WTC11 (cell line): ENCODE data around the gene EIF4E3. TPM values are rescaled to one million over a fixed set of nuclear protein-coding genes. Genes with fewer than 3 reads are reported as not detected.
A peak's percentile ranks its signal among the peaks of the same experiment; 100 is the strongest.

Source experiments
- ATAC-seq: fragments of 200-7000 bp; cut with Tn5 transposase; 2 replicates; pipeline ENCODE4 v1.10.0; 2021; ENCODE audit warnings: mild to moderate bottlenecking, moderate library complexity
- CTCF ChIA-PET: fragments of 300-600 bp; sonication (Branson Sonifier 250); formaldehyde crosslinking; loops from one replicate; lab custom pipeline; 2021; ENCODE audit warnings: antibody characterized with exemption; lab: Charles Lee
- POLR2A ChIA-PET: fragments of 350-600 bp; sonication (Branson Sonifier 250); formaldehyde crosslinking; loops from one replicate; lab custom pipeline; 2021; ENCODE audit warnings: antibody characterized with exemption; lab: Charles Lee
- DNase-seq: peaks from one replicate; pipeline ENCODE4 v3.0.0; 2021; ENCODE audit warnings: low spot score
- H3K27ac Mint-ChIP-seq: 2 replicates; pipeline ENCODE4 v1.8.0; 2021; ENCODE audit warnings: mixed read lengths
- H3K27me3 Mint-ChIP-seq: 2 replicates; pipeline ENCODE4 v1.8.0; 2021; ENCODE audit warnings: low read depth, mild to moderate bottlenecking, moderate library complexity, mixed read lengths
- H3K36me3 Mint-ChIP-seq: 2 replicates; pipeline ENCODE4 v1.8.0; 2021; ENCODE audit warnings: mixed read lengths
- H3K4me1 Mint-ChIP-seq: 2 replicates; pipeline ENCODE4 v1.8.0; 2022; ENCODE audit warnings: mixed read lengths
- H3K4me3 Mint-ChIP-seq: 2 replicates; pipeline ENCODE4 v1.8.0; 2021; ENCODE audit warnings: mild to moderate bottlenecking, moderate library complexity, mixed read lengths
- H3K9me3 Mint-ChIP-seq: 2 replicates; pipeline ENCODE4 v1.8.0; 2021; ENCODE audit warnings: mixed read lengths
- CREB1 ChIP-seq: sonication (generic); formaldehyde crosslinking; IDR thresholded peaks from 2 replicates; pipeline ENCODE4 v1.8.0; 2023; ENCODE audit warnings: mild to moderate bottlenecking, missing genetic modification reagents
- CREM ChIP-seq: sonication (generic); formaldehyde crosslinking; IDR thresholded peaks from 2 replicates; pipeline ENCODE4 v1.8.1; 2022; ENCODE audit warnings: mild to moderate bottlenecking, missing genetic modification reagents, moderate library complexity
- ETV6 ChIP-seq: sonication (generic); formaldehyde crosslinking; IDR thresholded peaks from 2 replicates; pipeline ENCODE4 v1.8.1; 2022; ENCODE audit warnings: mild to moderate bottlenecking, missing genetic modification reagents
- FOXP1 ChIP-seq: sonication (generic); formaldehyde crosslinking; IDR thresholded peaks from 2 replicates; pipeline ENCODE4 v1.8.0; 2022; ENCODE audit warnings: missing genetic modification reagents, mild to moderate bottlenecking, moderate library complexity, borderline replicate concordance
- IRF2 ChIP-seq: sonication (generic); formaldehyde crosslinking; IDR thresholded peaks from 2 replicates; pipeline ENCODE4 v1.8.0; 2022; ENCODE audit warnings: low read depth, missing genetic modification reagents, borderline replicate concordance
- JAZF1 ChIP-seq: fragments of 250-450 bp; sonication (Bioruptor Pico); IDR thresholded peaks from 2 replicates; pipeline ENCODE4 v1.9.0; 2021; ENCODE audit warnings: moderate library complexity, mild to moderate bottlenecking, inconsistent platforms
- JUN ChIP-seq: sonication (generic); formaldehyde crosslinking; IDR thresholded peaks from 2 replicates; pipeline ENCODE4 v1.8.0; 2023; ENCODE audit warnings: mild to moderate bottlenecking, missing genetic modification reagents
- KAT7 ChIP-seq: sonication (generic); formaldehyde crosslinking; IDR thresholded peaks from 2 replicates; pipeline ENCODE4 v1.8.1; 2023; ENCODE audit warnings: missing genetic modification reagents, mild to moderate bottlenecking, borderline replicate concordance
- MXD4 ChIP-seq: fragments of 250-450 bp; sonication (Bioruptor Pico); IDR thresholded peaks from 2 replicates; pipeline ENCODE4 v1.8.0; 2021; ENCODE audit warnings: mild to moderate bottlenecking, moderate library complexity, borderline replicate concordance
- NFATC4 ChIP-seq: fragments of 250-450 bp; sonication (Bioruptor Pico); IDR thresholded peaks from 2 replicates; pipeline ENCODE4 v1.9.0; 2021; ENCODE audit warnings: mild to moderate bottlenecking
- NFYB ChIP-seq: sonication (generic); formaldehyde crosslinking; conservative IDR thresholded peaks from 2 replicates; pipeline ENCODE4 v1.8.0; 2022; ENCODE audit warnings: low read depth, missing genetic modification reagents
- NR2C2 ChIP-seq: sonication (generic); formaldehyde crosslinking; IDR thresholded peaks from 2 replicates; pipeline ENCODE4 v1.8.0; 2022; ENCODE audit warnings: mild to moderate bottlenecking, missing genetic modification reagents
- OVOL2 ChIP-seq: fragments of 250-450 bp; sonication (Bioruptor Pico); IDR thresholded peaks from 2 replicates; pipeline ENCODE4 v1.9.0; 2021; ENCODE audit warnings: mild to moderate bottlenecking, borderline replicate concordance
- PREB ChIP-seq: sonication (generic); formaldehyde crosslinking; IDR thresholded peaks from 2 replicates; pipeline ENCODE4 v1.8.1; 2022; ENCODE audit warnings: mild to moderate bottlenecking, missing genetic modification reagents, moderate library complexity, borderline replicate concordance
- SMAD3 ChIP-seq: sonication (generic); formaldehyde crosslinking; IDR thresholded peaks from 2 replicates; pipeline ENCODE4 v1.8.0; 2022; ENCODE audit warnings: missing genetic modification reagents, mild to moderate bottlenecking, borderline replicate concordance
- STAT6 ChIP-seq: sonication (generic); formaldehyde crosslinking; conservative IDR thresholded peaks from 2 replicates; pipeline ENCODE4 v1.8.1; 2023; ENCODE audit warnings: mild to moderate bottlenecking, low read depth, missing genetic modification reagents, moderate library complexity
- TEAD1 ChIP-seq: sonication (generic); formaldehyde crosslinking; IDR thresholded peaks from 2 replicates; pipeline ENCODE4 v1.8.0; 2022; ENCODE audit warnings: mild to moderate bottlenecking, missing genetic modification reagents
- USF1 ChIP-seq: sonication (generic); formaldehyde crosslinking; IDR thresholded peaks from 2 replicates; pipeline ENCODE4 v1.8.0; 2022; ENCODE audit warnings: mild to moderate bottlenecking, missing genetic modification reagents
- USF2 ChIP-seq: sonication (generic); formaldehyde crosslinking; IDR thresholded peaks from 2 replicates; pipeline ENCODE4 v1.8.1; 2023; ENCODE audit warnings: mild to moderate bottlenecking, missing genetic modification reagents, moderate library complexity
- ZNF263 ChIP-seq: sonication (generic); formaldehyde crosslinking; IDR thresholded peaks from 2 replicates; pipeline ENCODE4 v1.8.1; 2022; ENCODE audit warnings: low read depth, mild to moderate bottlenecking, moderate library complexity, missing genetic modification reagents
- ZNF416 ChIP-seq: fragments of 250-450 bp; sonication (Bioruptor Pico); IDR thresholded peaks from 2 replicates; pipeline ENCODE4 v1.9.0; 2021; ENCODE audit warnings: mild to moderate bottlenecking, inconsistent platforms
- ZNF512 ChIP-seq: sonication (generic); formaldehyde crosslinking; IDR thresholded peaks from 2 replicates; pipeline ENCODE4 v1.8.1; 2022; ENCODE audit warnings: missing genetic modification reagents, borderline replicate concordance
- ZNF671 ChIP-seq: fragments of 250-450 bp; sonication (Bioruptor Pico); IDR thresholded peaks from 2 replicates; pipeline ENCODE4 v1.8.0; 2021; ENCODE audit warnings: mild to moderate bottlenecking
- total RNA-seq: library from RNA; stranded (reverse); gene quantifications from 3 replicates; pipeline ENCODE4 v1.2.3, GENCODE V29; 2021

EIF4E3 gene
- total RNA-seq, 1 experiment from 2014 or later: 16.5 TPM

GRCh38 chr3:71645140-71645539 is 80.1 kb downstream of the EIF4E3 start:
- Mint-ChIP-seq H3K27me3 (no peaks in the 10 kb centered on the region), H3K27ac (no peak overlapping the region), H3K4me3 (no peak overlapping the region), H3K4me1 (peaks cover 11% of the 10 kb centered on the region)
- POLR2A ChIA-PET: no interaction called here
- TF ChIP-seq NFATC4: no peak
- TF ChIP-seq IRF2 (CRISPR knock-in tag): no peak
- TF ChIP-seq NFYB (CRISPR knock-in tag): no peak
- TF ChIP-seq MXD4 (CRISPR knock-in tag): no peak
- TF ChIP-seq OVOL2 (CRISPR knock-in tag): no peak
- TF ChIP-seq SMAD3: no peak
- TF ChIP-seq FOXP1 (CRISPR knock-in tag): no peak
- TF ChIP-seq USF2 (CRISPR knock-in tag): no peak
- TF ChIP-seq TEAD1 (CRISPR knock-in tag): no peak
- no peak for TF ChIP-seq ZNF416 (CRISPR knock-in tag)
- TF ChIP-seq, all 79 proteins: peak for 0
- DNase-seq: no peak
- H3K36me3 Mint-ChIP-seq: no peaks in the 10 kb centered on the region
- H3K9me3 Mint-ChIP-seq: 0 out of 2 replicates have a peak, but pooled peaks cover 8% of the 10 kb centered on the region
- ATAC-seq: peak; percentile 82
- CTCF ChIA-PET: no interaction called here

GRCh38 chr3:71641674-71642073 is 83.5 kb downstream of the EIF4E3 start:
- peaks cover 11% of the 10 kb centered on the region for H3K4me1 Mint-ChIP-seq
- H3K9me3 Mint-ChIP-seq: 0 out of 2 replicates have a peak, but pooled peaks cover 5% of the 10 kb centered on the region
- TF ChIP-seq NFATC4 (no peak), ZNF512 (CRISPR knock-in tag) (no peak), NR2C2 (CRISPR knock-in tag) (no peak), ZNF263 (CRISPR knock-in tag) (no peak), ETV6 (no peak), CREM (CRISPR knock-in tag) (no peak), NFYB (CRISPR knock-in tag) (peak; percentile 44), SMAD3 (no peak), USF1 (0 out of 2 replicates have a peak, but pooled peaks have one; percentile 22), OVOL2 (CRISPR knock-in tag) (no peak), IRF2 (CRISPR knock-in tag) (no peak), ZNF671 (no peak), USF2 (CRISPR knock-in tag) (peak; percentile 65; the same call in 1 of the 2 replicates), JAZF1 (CRISPR knock-in tag) (no peak), KAT7 (no peak), PREB (no peak), STAT6 (CRISPR knock-in tag) (no peak), CREB1 (CRISPR knock-in tag) (no peak), JUN (CRISPR knock-in tag) (no peak)
- ChIA-PET CTCF (no interaction called here), POLR2A (no interaction called here)
- no peaks in the 10 kb centered on the region for H3K36me3 Mint-ChIP-seq
- no peak for DNase-seq
- no peak overlapping the region for H3K4me3 Mint-ChIP-seq
- H3K27me3 Mint-ChIP-seq: no peaks in the 10 kb centered on the region
- ATAC-seq: 0 out of 2 replicates have a peak, but pooled peaks have one; percentile 30
- H3K27ac Mint-ChIP-seq: peak overlapping the region; percentile 7; the same call in 1 of the 2 replicates
